Stomach smooth muscle (tissue), 2 donors: Measurements from ENCODE around the gene DBR1.
"Not testable (repeated sequence)": the region's sequence is repeated elsewhere in the genome, so short reads cannot be mapped to it uniquely, and the experiment has no call there.

Source experiments
- H3K27ac ChIP-seq: one replicate; pipeline ENCODE4 v1.7.0; 2013; ENCODE audit warnings: mild to moderate bottlenecking, low read length, inconsistent platforms
- H3K27me3 ChIP-seq, 2 donors: one replicate each; pipeline ENCODE4 v1.7.0; 2013; ENCODE audit warnings: low read length in 2 of 2; ENCODE audit not compliant: insufficient read depth in 2 of 2, control insufficient read depth in 1 of 2
- H3K36me3 ChIP-seq, 2 donors: one replicate each; pipeline ENCODE4 v1.7.0; 2013; ENCODE audit warnings: low read length in 2 of 2; ENCODE audit not compliant: control insufficient read depth in 2 of 2, insufficient read depth in 2 of 2
- H3K4me1 ChIP-seq: one replicate; pipeline ENCODE4 v1.7.0; 2013; ENCODE audit warnings: low read length; ENCODE audit not compliant: control insufficient read depth, insufficient read depth
- H3K4me3 ChIP-seq, 2 donors: one replicate each; pipeline ENCODE4 v1.7.0; 2013; ENCODE audit warnings: low read length in 2 of 2
- H3K9ac ChIP-seq, 2 donors: one replicate each; pipeline ENCODE4 v1.7.0; 2013; ENCODE audit warnings: low read length in 2 of 2, mild to moderate bottlenecking in 1 of 2
- H3K9me3 ChIP-seq, 2 donors: one replicate each; pipeline ENCODE4 v1.7.0; 2013; ENCODE audit warnings: low read length in 2 of 2; ENCODE audit not compliant: control insufficient read depth in 2 of 2
- donor health status: healthy.
- donor health status: Pancreatic carcinoma.

DBR1 gene

DNA sequence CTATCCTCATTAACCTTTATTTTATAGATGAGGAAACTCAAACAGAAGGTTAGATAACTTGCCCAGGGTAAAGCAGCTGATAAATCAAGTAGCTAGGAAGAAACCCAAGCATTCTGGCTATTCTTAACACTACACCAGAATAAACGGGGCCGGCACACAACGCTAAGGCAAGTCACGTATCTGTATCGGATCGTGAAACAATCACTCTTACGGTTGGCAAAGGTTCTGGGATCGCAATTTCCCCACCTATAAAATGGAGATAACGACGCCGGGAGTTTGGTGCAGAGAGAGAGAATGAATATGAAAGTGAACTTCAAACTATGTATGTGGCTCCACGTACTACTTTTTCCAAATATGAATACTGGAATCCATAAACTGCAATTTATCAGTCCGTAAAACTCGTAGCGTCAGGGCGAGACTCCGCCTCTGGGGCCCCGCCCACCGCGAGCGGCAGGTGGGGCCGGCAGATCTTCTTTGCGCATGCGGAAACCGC lies 12.1 kb upstream of the DBR1 start:
- peak overlapping the region; percentile 97 for H3K27ac ChIP-seq
- peak overlapping the region; percentile 90 to 99 for H3K9ac ChIP-seq

DNA sequence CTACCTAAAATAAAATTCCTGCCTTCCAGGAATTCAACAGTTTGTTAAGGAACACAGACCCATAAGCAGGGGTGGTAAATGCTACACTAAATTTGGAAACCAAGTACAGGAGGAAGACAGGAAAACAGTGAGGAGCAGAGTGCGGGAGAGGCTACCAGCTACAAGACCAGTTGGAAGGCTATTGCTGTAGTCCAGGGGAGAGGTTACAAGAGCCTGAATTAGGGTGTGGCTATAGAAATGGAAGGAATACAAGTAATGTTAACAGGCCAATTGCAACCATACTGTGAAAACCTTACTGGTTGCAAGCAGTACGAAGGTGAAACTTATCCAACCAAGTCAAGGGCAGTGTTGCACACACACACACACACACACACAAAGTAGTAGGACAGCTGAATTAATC lies 11.5 kb upstream of the DBR1 start:
- Histone ChIP-seq H3K4me3 (peak overlapping the region; percentile 94 to 99), H3K27me3 (peaks cover 0 to 7% of the 10 kb centered on the region in 2 donors), H3K9ac (peak overlapping the region in 1 of 2 donors; percentile 90), H3K4me1 (peaks cover 12% of the 10 kb centered on the region), H3K27ac (no peak overlapping the region), H3K36me3 (no peaks in the 10 kb centered on the region), H3K9me3 (no peaks in the 10 kb centered on the region)

More for the DNA sequence above, 12.1 kb upstream of the DBR1 start:
- peaks cover 0 to 3% of the 10 kb centered on the region in 2 donors for H3K36me3 ChIP-seq
- H3K4me3 ChIP-seq = peak overlapping the region; percentile 94 to 99
- H3K9me3 ChIP-seq = no peaks in the 10 kb centered on the region
- peaks cover 0 to 7% of the 10 kb centered on the region in 2 donors for H3K27me3 ChIP-seq
- H3K4me1 ChIP-seq = peaks cover 12% of the 10 kb centered on the region

DNA sequence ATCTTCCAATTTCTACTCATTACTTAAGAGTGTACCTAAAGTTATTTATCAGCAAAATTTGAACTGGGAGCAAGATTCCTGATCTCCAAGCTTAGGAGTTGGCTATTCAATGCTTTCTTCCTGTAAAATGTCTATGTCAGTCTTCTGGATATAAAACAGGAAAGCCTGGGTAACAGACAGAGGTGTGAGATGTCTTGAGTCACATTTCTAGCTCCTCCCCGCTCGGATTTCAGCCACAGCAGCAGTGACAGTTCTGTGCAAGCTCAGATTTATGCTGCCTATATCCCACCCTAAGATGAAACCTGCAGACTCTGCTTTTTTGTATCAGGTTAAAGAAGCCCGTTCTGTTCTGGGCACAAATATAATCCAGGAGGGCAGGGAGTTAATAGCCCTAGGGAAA lies 10.3 kb upstream of the DBR1 start:
- H3K36me3 ChIP-seq = no peaks in the 10 kb centered on the region
- H3K4me1 ChIP-seq = peaks cover 12% of the 10 kb centered on the region
- no peak overlapping the region for H3K4me3 ChIP-seq
- peaks cover 0 to 7% of the 10 kb centered on the region in 2 donors for H3K27me3 ChIP-seq
- no peaks in the 10 kb centered on the region for H3K9me3 ChIP-seq
- H3K9ac ChIP-seq = no peak overlapping the region
- H3K27ac ChIP-seq = no peak overlapping the region

DNA sequence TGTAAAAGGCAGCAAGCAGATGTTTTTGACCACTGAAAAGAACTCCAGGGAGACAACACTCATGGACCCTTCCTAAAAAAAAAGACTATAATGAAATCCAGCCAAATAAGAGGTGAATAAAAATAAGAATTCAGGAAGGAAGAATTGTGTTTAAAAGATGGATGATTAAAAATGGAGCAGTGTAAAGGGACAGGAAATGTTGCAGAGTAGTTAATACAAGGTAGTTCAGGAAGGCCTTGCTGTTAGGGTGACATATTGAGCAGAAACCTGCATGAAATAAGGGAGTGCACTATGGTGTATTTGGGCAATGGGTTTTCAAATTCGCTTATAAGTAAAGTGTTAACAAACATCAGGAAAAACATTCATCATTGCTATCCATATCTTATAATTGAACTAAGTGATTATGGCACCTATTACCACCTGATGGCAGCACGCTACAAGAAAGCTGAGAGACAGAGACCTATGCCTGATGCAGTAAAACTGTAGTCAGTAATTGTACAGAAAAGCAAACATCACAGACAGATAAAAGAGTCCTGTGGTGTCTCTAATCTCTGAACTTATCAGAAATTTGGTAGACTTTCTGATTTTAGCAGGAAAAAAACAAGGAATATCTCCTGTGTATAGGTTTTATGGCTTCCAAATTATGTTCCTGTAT lies 5.8 kb upstream of the DBR1 start:
- Histone ChIP-seq H3K9me3 (no peaks in the 10 kb centered on the region), H3K27me3 (peaks cover 0 to 7% of the 10 kb centered on the region in 2 donors), H3K4me3 (no peak overlapping the region), H3K27ac (no peak overlapping the region), H3K9ac (no peak overlapping the region), H3K4me1 (no peaks in the 10 kb centered on the region), H3K36me3 (no peaks in the 10 kb centered on the region)

DNA sequence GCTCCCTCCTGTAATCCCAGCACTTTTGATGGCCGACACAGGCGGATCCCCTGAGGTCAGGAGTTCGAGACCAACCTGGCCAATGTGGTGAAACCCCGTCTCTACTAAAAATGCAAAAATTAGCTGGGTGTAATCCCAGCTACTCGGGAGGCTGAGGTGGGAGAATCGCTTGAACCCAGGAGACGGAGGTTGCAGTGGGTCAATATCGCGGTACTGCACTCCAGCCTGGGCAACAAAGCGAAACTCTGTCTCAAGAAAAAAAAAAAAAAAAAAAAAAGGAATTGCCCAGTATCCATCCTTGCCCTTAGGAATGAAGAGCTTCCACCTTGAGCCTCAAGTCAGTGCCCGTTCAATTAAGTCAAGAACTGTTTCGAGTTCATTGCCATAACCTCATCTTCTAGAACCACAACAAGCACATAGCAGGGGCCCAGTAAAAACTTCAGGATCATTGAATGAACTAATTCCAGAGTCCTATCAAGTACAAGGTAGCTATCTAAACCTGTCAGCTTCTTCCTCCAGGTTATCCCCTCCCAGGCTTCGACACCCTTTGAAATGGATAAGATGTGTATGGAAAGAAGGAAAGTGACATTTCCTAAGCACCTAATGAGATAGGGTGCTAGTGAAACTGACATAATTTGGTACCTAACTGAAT lies 826 bp downstream of the DBR1 start:
- Histone ChIP-seq H3K27ac (peak overlapping the region; percentile 58), H3K4me1 (peaks cover 11% of the 10 kb centered on the region), H3K4me3 (peak overlapping the region; percentile 74 to 93), H3K27me3 (no peaks in the 10 kb centered on the region), H3K9ac (peak overlapping the region; percentile 61 to 91), H3K36me3 (peaks cover 3 to 4% of the 10 kb centered on the region in 2 donors), H3K9me3 (no peaks in the 10 kb centered on the region)

DNA sequence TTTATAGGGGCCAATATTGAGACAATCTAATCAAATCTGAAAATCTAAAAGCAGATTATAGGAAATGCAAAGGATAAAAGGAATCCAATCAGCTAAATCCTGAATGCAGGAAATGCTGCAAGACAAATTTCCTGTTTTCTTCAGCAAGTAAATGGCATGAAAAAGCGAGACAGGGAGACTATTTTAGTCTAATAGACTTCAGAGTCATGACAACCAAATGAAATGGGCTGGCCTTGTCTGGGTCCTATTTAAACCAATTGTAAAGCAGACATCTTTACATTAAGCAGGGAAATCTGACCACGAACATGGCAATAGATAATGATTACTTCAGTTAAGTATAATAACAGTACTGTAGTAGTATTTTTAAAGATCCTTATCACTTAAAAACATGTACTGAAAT lies 2.1 kb downstream of the DBR1 start:
- H3K27ac ChIP-seq = no peak overlapping the region
- no peaks in the 10 kb centered on the region for H3K9me3 ChIP-seq
- no peaks in the 10 kb centered on the region for H3K27me3 ChIP-seq
- H3K36me3 ChIP-seq = peaks cover 4 to 5% of the 10 kb centered on the region in 2 donors
- H3K4me1 ChIP-seq = peaks cover 11% of the 10 kb centered on the region
- H3K4me3 ChIP-seq = no peak overlapping the region
- no peak overlapping the region for H3K9ac ChIP-seq

DNA sequence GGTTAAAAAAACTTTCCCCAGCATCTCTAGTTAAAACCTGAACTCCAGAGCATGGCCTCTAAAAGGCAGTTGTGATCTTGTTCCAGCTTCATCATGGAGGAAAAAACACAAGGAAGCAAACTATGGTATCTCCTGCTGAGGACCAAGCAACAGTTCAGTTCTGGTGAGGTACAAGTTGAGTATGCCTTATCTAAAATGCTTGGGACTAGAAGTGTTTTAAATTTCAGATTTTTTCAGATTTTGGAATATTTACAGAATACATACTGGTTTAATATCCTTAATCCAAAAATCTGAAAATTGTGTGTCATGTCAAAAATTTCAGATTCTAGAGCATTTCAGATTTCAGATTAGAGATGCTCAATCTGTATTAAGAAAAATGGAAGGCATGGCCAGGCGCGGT lies 9.7 kb downstream of the DBR1 start:
- Histone ChIP-seq H3K4me3 (no peak overlapping the region), H3K27me3 (no peaks in the 10 kb centered on the region), H3K27ac (no peak overlapping the region), H3K36me3 (peaks cover 35 to 37% of the 10 kb centered on the region in 2 donors), H3K4me1 (no peaks in the 10 kb centered on the region), H3K9ac (no peak overlapping the region), H3K9me3 (no peaks in the 10 kb centered on the region)

DNA sequence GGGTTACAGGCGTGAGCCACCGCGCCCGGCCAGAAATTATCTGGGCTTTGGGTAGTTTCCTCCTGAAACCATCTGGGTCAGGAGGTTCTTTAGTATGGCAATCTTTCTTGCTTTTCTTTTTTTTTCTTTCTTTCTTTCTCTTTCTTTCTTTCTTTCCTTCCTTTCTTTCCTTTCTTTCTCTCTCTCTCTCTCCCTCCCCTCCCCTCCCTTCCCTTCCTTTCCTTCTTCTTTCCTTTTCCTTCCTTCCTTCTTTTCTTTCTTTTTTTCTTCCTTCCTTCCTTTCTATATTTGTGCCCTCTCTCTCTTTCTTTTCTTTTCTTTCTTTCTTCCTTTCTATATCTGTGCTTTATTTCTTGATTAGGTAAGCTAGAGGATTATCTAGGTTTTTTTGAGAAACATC lies 17.0 kb downstream of the DBR1 start:
- no peak overlapping the region for H3K27ac ChIP-seq
- no peak overlapping the region for H3K4me3 ChIP-seq
- no peaks in the 10 kb centered on the region for H3K4me1 ChIP-seq
- H3K9me3 ChIP-seq = no peaks in the 10 kb centered on the region
- H3K36me3 ChIP-seq = peaks cover 11 to 13% of the 10 kb centered on the region in 2 donors
- no peaks in the 10 kb centered on the region for H3K27me3 ChIP-seq
- H3K9ac ChIP-seq = no peak overlapping the region

DNA sequence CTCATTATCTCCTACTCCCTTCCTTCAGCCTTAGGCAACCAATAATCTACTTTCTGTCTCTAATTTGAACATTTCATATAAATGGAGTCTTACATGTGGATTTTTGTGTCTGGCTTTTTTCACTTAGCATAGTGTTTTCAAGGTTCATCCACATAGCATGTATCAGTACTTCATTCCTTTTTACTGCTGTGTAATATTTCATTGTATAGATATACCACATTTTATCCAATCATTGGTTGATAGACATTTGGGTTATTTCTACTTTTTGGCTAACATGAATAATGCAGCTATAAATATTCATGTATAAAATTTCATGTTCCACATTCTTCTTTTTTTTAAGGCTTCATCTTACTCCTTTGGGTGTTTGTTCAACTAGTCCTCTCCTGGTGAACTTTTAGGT lies 20.2 kb downstream of the DBR1 start:
- H3K4me3 ChIP-seq = no peak overlapping the region
- H3K9ac ChIP-seq = no peak overlapping the region
- no peaks in the 10 kb centered on the region for H3K4me1 ChIP-seq
- no peaks in the 10 kb centered on the region for H3K27me3 ChIP-seq
- no peak overlapping the region for H3K27ac ChIP-seq
- no peaks in the 10 kb centered on the region for H3K9me3 ChIP-seq
- H3K36me3 ChIP-seq = no peaks in the 10 kb centered on the region

DNA sequence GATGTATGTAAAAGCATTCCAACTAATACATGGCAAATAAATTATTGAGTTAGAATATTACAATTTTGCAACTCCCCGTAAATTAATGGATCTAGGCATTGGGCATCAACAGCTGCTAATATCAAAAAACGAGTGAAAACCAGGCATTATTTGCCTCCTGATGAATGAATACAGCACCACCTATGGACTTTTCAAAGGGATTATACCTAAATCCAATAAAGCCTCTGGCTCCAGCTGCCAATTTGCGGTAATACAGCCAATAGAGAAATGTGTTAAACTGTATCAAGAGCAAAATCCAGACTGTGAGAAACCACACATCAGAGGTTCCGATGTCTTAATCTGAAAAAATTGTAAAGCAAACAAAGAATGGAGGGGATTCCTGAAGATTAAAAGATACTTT lies 26.2 kb downstream of the DBR1 start:
- H3K4me3 ChIP-seq = no peak overlapping the region
- no peaks in the 10 kb centered on the region for H3K4me1 ChIP-seq
- H3K27me3 ChIP-seq = no peaks in the 10 kb centered on the region
- no peaks in the 10 kb centered on the region for H3K36me3 ChIP-seq
- H3K9me3 ChIP-seq = no peaks in the 10 kb centered on the region
- H3K27ac ChIP-seq = no peak overlapping the region
- H3K9ac ChIP-seq = no peak overlapping the region

DNA sequence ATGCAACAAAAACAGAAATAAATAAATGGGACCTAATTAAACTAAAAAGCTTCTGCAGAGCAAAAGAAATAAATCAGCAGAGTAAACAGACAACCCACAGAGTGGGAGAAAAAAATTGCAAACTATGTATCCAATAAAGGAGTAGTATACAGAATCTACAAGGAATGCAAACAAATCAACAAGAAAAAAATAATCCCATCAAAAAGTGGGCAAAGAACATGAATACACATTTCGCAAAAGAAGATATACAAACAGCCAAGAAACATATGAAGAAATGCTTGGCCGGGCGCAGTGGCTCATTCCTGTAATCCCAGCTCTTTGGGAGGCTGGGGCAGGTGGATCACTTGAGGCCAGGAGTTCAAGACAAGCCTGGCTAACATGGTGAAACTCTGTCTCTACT lies 32.5 kb downstream of the DBR1 start:
- H3K27me3 ChIP-seq, H3K4me1 ChIP-seq, H3K4me3 ChIP-seq, H3K9ac ChIP-seq, H3K36me3 ChIP-seq, H3K9me3 ChIP-seq, H3K27ac ChIP-seq: not testable (repeated sequence)
